Effector memory CD8-positive, alpha-beta T cell (primary cell): ENCODE measurements around the gene GTF2H1.
A peak's percentile ranks its signal among the peaks of the same experiment; 100 is the strongest.

Experiments used
- ATAC-seq: fragments of 150-1000 bp; cut with Tn5 transposase; replicated peaks from 2 replicates; pipeline ENCODE4 v1.10.0; 2021; ENCODE audit warnings: mild to moderate bottlenecking, moderate library complexity
- DNase-seq, 3 experiments: peaks; one replicate each; pipeline ENCODE4 v3.0.0; 2021
- H3K27ac Mint-ChIP-seq, 2 donors: one replicate each; pipeline ENCODE4 v1.8.0; 2022; ENCODE audit warnings: mild to moderate bottlenecking in 2 of 2, mixed read lengths in 2 of 2, moderate library complexity in 2 of 2
- H3K27me3 Mint-ChIP-seq, 2 donors: one replicate each; pipeline ENCODE4 v1.8.0; 2022; ENCODE audit warnings: mixed read lengths in 2 of 2
- H3K36me3 Mint-ChIP-seq: one replicate; pipeline ENCODE4 v1.8.0; 2022; ENCODE audit warnings: mild to moderate bottlenecking, moderate library complexity, mixed read lengths; ENCODE audit not compliant: insufficient read depth
- H3K4me1 Mint-ChIP-seq, 2 donors: one replicate each; pipeline ENCODE4 v1.8.0; 2022; ENCODE audit warnings: low read depth in 2 of 2, mixed read lengths in 2 of 2
- H3K4me3 Mint-ChIP-seq, 2 donors: one replicate each; pipeline ENCODE4 v1.8.0; 2022; ENCODE audit warnings: mild to moderate bottlenecking in 2 of 2, mixed read lengths in 2 of 2, moderate library complexity in 2 of 2
- H3K9me3 Mint-ChIP-seq, 2 donors: one replicate each; pipeline ENCODE4 v1.8.0; 2022; ENCODE audit warnings: mixed read lengths in 2 of 2
- total RNA-seq, 9 experiments: gene quantifications; one replicate each; lab custom pipeline; 2026; lab: John Stamatoyannopoulos, UW

Gene GTF2H1
- total RNA-seq = 33.2 to 125 (median 82.9) reads per million in 9 experiments

- Mint-ChIP-seq H3K9me3 (no peaks in the 10 kb centered on the region), H3K36me3 (peaks cover 38% of the 10 kb centered on the region), H3K27ac (peak within 1 kb of the TSS; percentile 100), H3K4me1 (peaks cover 43 to 71% of the 10 kb centered on the region in 2 donors), H3K4me3 (peak within 1 kb of the TSS; percentile 90 to 99), H3K27me3 (no peaks in the 10 kb centered on the region)
- peak; percentile 94 to 97 (median 96) for DNase-seq
- ATAC-seq = peak; percentile 87
Measured at GRCh38 chr11:18321969-18322711, at the start of gene GTF2H1, which contains the start of gene HPS5. GTF2H1 (plus strand) TSS chr11:18322567; CDS start chr11:18333075, 10,508 bp downstream. HPS5 (minus strand) TSS chr11:18322140; CDS start chr11:18317858, 4,282 bp downstream.

- Mint-ChIP-seq H3K4me1 (peaks cover 8 to 16% of the 10 kb centered on the region in 2 donors), H3K36me3 (peaks cover 7% of the 10 kb centered on the region), H3K27me3 (no peaks in the 10 kb centered on the region), H3K9me3 (no peaks in the 10 kb centered on the region), H3K4me3 (no peak overlapping the region), H3K27ac (peak overlapping the region in 1 of 2 donors; percentile 28)
- DNase-seq = no peak
- no peak for ATAC-seq
Measured at GRCh38 chr11:18277565-18278271, 44.6 kb upstream of the GTF2H1 start.

- H3K4me1 Mint-ChIP-seq = peaks cover 8 to 16% of the 10 kb centered on the region in 2 donors
- peak; percentile 69 for ATAC-seq
- H3K4me3 Mint-ChIP-seq = peak overlapping the region; percentile 37 to 73
- H3K9me3 Mint-ChIP-seq = no peaks in the 10 kb centered on the region
- H3K27ac Mint-ChIP-seq = peak overlapping the region; percentile 27 to 93
- peaks cover 22% of the 10 kb centered on the region for H3K36me3 Mint-ChIP-seq
- no peak for DNase-seq
- H3K27me3 Mint-ChIP-seq = no peaks in the 10 kb centered on the region
Measured at GRCh38 chr11:18280438-18281045, 41.8 kb upstream of the GTF2H1 start.

GRCh38 chr11:18282626-18283025 is 39.7 kb upstream of the GTF2H1 start:
- no peak for ATAC-seq
- Mint-ChIP-seq H3K36me3 (peaks cover 33% of the 10 kb centered on the region), H3K27ac (peak overlapping the region in 1 of 2 donors; percentile 93), H3K9me3 (no peaks in the 10 kb centered on the region), H3K4me1 (peaks cover 8 to 16% of the 10 kb centered on the region in 2 donors), H3K4me3 (no peak overlapping the region), H3K27me3 (no peaks in the 10 kb centered on the region)
- DNase-seq = no peak

- DNase-seq (no peak), ATAC-seq (no peak)
- H3K9me3 Mint-ChIP-seq = no peaks in the 10 kb centered on the region
- H3K4me3 Mint-ChIP-seq = no peak overlapping the region
- H3K27me3 Mint-ChIP-seq = no peaks in the 10 kb centered on the region
- H3K4me1 Mint-ChIP-seq = peaks cover 0 to 4% of the 10 kb centered on the region in 2 donors
- no peak overlapping the region for H3K27ac Mint-ChIP-seq
- peaks cover 43% of the 10 kb centered on the region for H3K36me3 Mint-ChIP-seq
Measured at GRCh38 chr11:18285841-18286240, 36.5 kb upstream of the GTF2H1 start.

- ATAC-seq = no peak
- DNase-seq = no peak
- H3K9me3 Mint-ChIP-seq = no peaks in the 10 kb centered on the region
- H3K4me1 Mint-ChIP-seq = no peaks in the 10 kb centered on the region
- H3K27me3 Mint-ChIP-seq = no peaks in the 10 kb centered on the region
- H3K27ac Mint-ChIP-seq = no peak overlapping the region
- peaks cover 50% of the 10 kb centered on the region for H3K36me3 Mint-ChIP-seq
- H3K4me3 Mint-ChIP-seq = no peak overlapping the region
Measured at GRCh38 chr11:18288911-18289310, 33.5 kb upstream of the GTF2H1 start.

GRCh38 chr11:18294862-18295261 is 27.5 kb upstream of the GTF2H1 start:
- no peak overlapping the region for H3K27ac Mint-ChIP-seq
- peaks cover 74% of the 10 kb centered on the region for H3K36me3 Mint-ChIP-seq
- no peak for DNase-seq
- H3K4me3 Mint-ChIP-seq = no peak overlapping the region
- no peak for ATAC-seq
- H3K9me3 Mint-ChIP-seq = no peaks in the 10 kb centered on the region
- no peaks in the 10 kb centered on the region for H3K4me1 Mint-ChIP-seq
- H3K27me3 Mint-ChIP-seq = no peaks in the 10 kb centered on the region

GRCh38 chr11:18295316-18295715 is 27.1 kb upstream of the GTF2H1 start:
- Mint-ChIP-seq H3K27ac (no peak overlapping the region), H3K4me3 (no peak overlapping the region), H3K4me1 (no peaks in the 10 kb centered on the region), H3K27me3 (no peaks in the 10 kb centered on the region), H3K9me3 (no peaks in the 10 kb centered on the region), H3K36me3 (peaks cover 73% of the 10 kb centered on the region)
- no peak for ATAC-seq
- DNase-seq = no peak

GRCh38 chr11:18299721-18300120 is 22.6 kb upstream of the GTF2H1 start:
- Mint-ChIP-seq H3K4me3 (no peak overlapping the region), H3K36me3 (peaks cover 63% of the 10 kb centered on the region), H3K27ac (no peak overlapping the region), H3K9me3 (no peaks in the 10 kb centered on the region), H3K27me3 (no peaks in the 10 kb centered on the region), H3K4me1 (no peaks in the 10 kb centered on the region)
- no peak for ATAC-seq
- no peak for DNase-seq

GRCh38 chr11:18304745-18305144 is 17.6 kb upstream of the GTF2H1 start:
- no peak for DNase-seq
- no peaks in the 10 kb centered on the region for H3K9me3 Mint-ChIP-seq

GRCh38 chr11:18307461-18308139 is 14.8 kb upstream of the GTF2H1 start:
- H3K4me3 Mint-ChIP-seq = no peak overlapping the region
- H3K27me3 Mint-ChIP-seq = no peaks in the 10 kb centered on the region
- ATAC-seq (no peak), DNase-seq (no peak)
- peaks cover 76% of the 10 kb centered on the region for H3K36me3 Mint-ChIP-seq
- H3K4me1 Mint-ChIP-seq = no peaks in the 10 kb centered on the region
- H3K9me3 Mint-ChIP-seq = no peaks in the 10 kb centered on the region
- peak overlapping the region in 1 of 2 donors; percentile 31 for H3K27ac Mint-ChIP-seq

More at GRCh38 chr11:18304745-18305144, 17.6 kb upstream of the GTF2H1 start:
- no peak for ATAC-seq
- Mint-ChIP-seq H3K4me3 (no peak overlapping the region), H3K27ac (no peak overlapping the region), H3K36me3 (peaks cover 69% of the 10 kb centered on the region), H3K27me3 (no peaks in the 10 kb centered on the region), H3K4me1 (no peaks in the 10 kb centered on the region)

GRCh38 chr11:18308242-18308641 is 14.1 kb upstream of the GTF2H1 start:
- no peak overlapping the region for H3K4me3 Mint-ChIP-seq
- no peaks in the 10 kb centered on the region for H3K4me1 Mint-ChIP-seq
- ATAC-seq (no peak), DNase-seq (no peak)
- peaks cover 78% of the 10 kb centered on the region for H3K36me3 Mint-ChIP-seq
- H3K27me3 Mint-ChIP-seq = no peaks in the 10 kb centered on the region
- peak overlapping the region in 1 of 2 donors; percentile 41 for H3K27ac Mint-ChIP-seq
- no peaks in the 10 kb centered on the region for H3K9me3 Mint-ChIP-seq

- H3K9me3 Mint-ChIP-seq = no peaks in the 10 kb centered on the region
- ATAC-seq (no peak), DNase-seq (no peak)
- peaks cover 79% of the 10 kb centered on the region for H3K36me3 Mint-ChIP-seq
- H3K4me1 Mint-ChIP-seq = no peaks in the 10 kb centered on the region
- no peak overlapping the region for H3K4me3 Mint-ChIP-seq
- no peak overlapping the region for H3K27ac Mint-ChIP-seq
- H3K27me3 Mint-ChIP-seq = no peaks in the 10 kb centered on the region
Measured at GRCh38 chr11:18309691-18310090, 12.7 kb upstream of the GTF2H1 start.
